ENCODE measurements around the gene PRDM7.

The PRDM7 gene

GRCh38 chr16:90055371-90055770, 21.8 kb downstream of the PRDM7 start:
- Histone ChIP-seq H3K36me3 (no peaks in the 10 kb centered on the region), H3K4me3 (ENCODE audit: low read depth, low read length) (no peak overlapping the region), H3K27me3 (ENCODE audit: insufficient read depth, low read depth, severe bottlenecking) (no peaks in the 10 kb centered on the region), H3K27ac (no peak overlapping the region), H3K9me3 (ENCODE audit: severe bottlenecking) (no peaks in the 10 kb centered on the region)
- no peak for DNase-seq
- no peak for TF ChIP-seq CTCF (IDR thresholded peaks at IDR 0.05; ENCODE audit: low read depth, low read length)

DNA sequence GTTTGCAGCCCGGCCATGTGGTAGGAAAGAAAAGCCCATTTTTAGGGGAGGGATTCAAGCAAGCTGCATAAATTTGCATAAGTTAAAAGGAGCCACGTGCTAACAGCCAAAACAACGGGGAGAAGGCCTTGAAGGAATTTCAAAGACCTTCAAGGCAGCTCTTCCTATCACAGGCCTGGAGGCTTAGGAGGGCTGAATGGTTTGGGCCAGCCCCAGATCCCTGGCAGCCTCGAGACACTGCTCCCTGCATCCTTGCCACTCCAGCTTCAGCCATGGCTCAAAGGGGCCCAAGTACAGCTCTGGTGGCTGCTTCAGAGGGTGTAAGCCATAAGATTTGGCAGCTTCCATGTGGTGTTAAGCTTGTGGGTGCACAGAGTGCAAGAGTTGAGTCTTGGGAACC, 22.6 kb downstream of the PRDM7 start:
- Histone ChIP-seq H3K9me3 (ENCODE audit: severe bottlenecking) (no peaks in the 10 kb centered on the region), H3K27me3 (ENCODE audit: insufficient read depth, low read depth, severe bottlenecking) (no peaks in the 10 kb centered on the region), H3K27ac (no peak overlapping the region), H3K36me3 (no peaks in the 10 kb centered on the region), H3K4me3 (ENCODE audit: low read depth, low read length) (no peak overlapping the region)
- TF ChIP-seq CTCF (IDR thresholded peaks at IDR 0.05; ENCODE audit: low read depth, low read length), result no peak
- no peak for DNase-seq

GRCh38 chr16:90053902-90054500, 23.1 kb downstream of the PRDM7 start:
- H3K27me3 ChIP-seq (ENCODE audit: insufficient read depth, low read depth, severe bottlenecking), result no peaks in the 10 kb centered on the region
- H3K27ac ChIP-seq, result no peak overlapping the region
- TF ChIP-seq CTCF (IDR thresholded peaks at IDR 0.05; ENCODE audit: low read depth, low read length), result no peak
- no peak overlapping the region for H3K4me3 ChIP-seq (ENCODE audit: low read depth, low read length)
- no peaks in the 10 kb centered on the region for H3K36me3 ChIP-seq
- no peaks in the 10 kb centered on the region for H3K9me3 ChIP-seq (ENCODE audit: severe bottlenecking)
- DNase-seq, result no peak

- no peak for TF ChIP-seq CTCF (IDR thresholded peaks at IDR 0.05; ENCODE audit: low read depth, low read length)
- Histone ChIP-seq H3K27me3 (ENCODE audit: insufficient read depth, low read depth, severe bottlenecking) (no peaks in the 10 kb centered on the region), H3K4me3 (ENCODE audit: low read depth, low read length) (no peak overlapping the region), H3K9me3 (ENCODE audit: severe bottlenecking) (no peaks in the 10 kb centered on the region), H3K27ac (no peak overlapping the region), H3K36me3 (no peaks in the 10 kb centered on the region)
- no peak for DNase-seq
Measured at GRCh38 chr16:90050969-90051368, 26.2 kb downstream of the PRDM7 start.

GRCh38 chr16:90048737-90049330, 28.3 kb downstream of the PRDM7 start:
- Histone ChIP-seq H3K9me3 (ENCODE audit: severe bottlenecking) (no peaks in the 10 kb centered on the region), H3K27me3 (ENCODE audit: insufficient read depth, low read depth, severe bottlenecking) (no peaks in the 10 kb centered on the region), H3K4me3 (ENCODE audit: low read depth, low read length) (no peak overlapping the region), H3K36me3 (no peaks in the 10 kb centered on the region), H3K27ac (no peak overlapping the region)
- DNase-seq, result no peak
- TF ChIP-seq CTCF (IDR thresholded peaks at IDR 0.05; ENCODE audit: low read depth, low read length), result no peak

GRCh38 chr16:90048347-90048722, 28.8 kb downstream of the PRDM7 start:
- H3K9me3 ChIP-seq (ENCODE audit: severe bottlenecking), result no peaks in the 10 kb centered on the region
- no peaks in the 10 kb centered on the region for H3K27me3 ChIP-seq (ENCODE audit: insufficient read depth, low read depth, severe bottlenecking)
- no peak overlapping the region for H3K4me3 ChIP-seq (ENCODE audit: low read depth, low read length)
- H3K27ac ChIP-seq, result no peak overlapping the region
- no peak for DNase-seq
- H3K36me3 ChIP-seq, result no peaks in the 10 kb centered on the region
- no peak for TF ChIP-seq CTCF (IDR thresholded peaks at IDR 0.05; ENCODE audit: low read depth, low read length)

Measured in WERI-Rb-1 (cell line).